HCT116 (cell line): ENCODE results near the gene CD93. TPM values are rescaled to one million over a fixed set of nuclear protein-coding genes. Genes with fewer than 3 reads are reported as not detected.

Experiments
- ATAC-seq: fragments of 200-7000 bp; cut with Tn5 transposase; 2 replicates; pipeline ENCODE4 v1.9.1; 2020; ENCODE audit warnings: mild to moderate bottlenecking, moderate library complexity
- BruUV-seq: library from RNA; stranded (reverse); fragments of 400-500 nt; replicated peaks from 2 replicates; lab custom pipeline; 2021; lab: Mats Ljungman, UMichigan
- CTCF ChIA-PET: fragments of 300-600 bp; sonication (Branson Sonifier 250); formaldehyde crosslinking; loops from one replicate; lab custom pipeline; 2021; ENCODE audit warnings: antibody characterized with exemption; lab: Charles Lee
- POLR2A ChIA-PET: fragments of 300-600, 350-600 bp; sonication (Branson Sonifier 250); formaldehyde crosslinking; loops from one replicate; lab custom pipeline; 2021; ENCODE audit warnings: antibody characterized with exemption; lab: Charles Lee
- RAD21 ChIA-PET, 2 experiments: fragments of 300-600 bp; sonication (Branson Sonifier 250); formaldehyde crosslinking; loops; one replicate each; lab custom pipeline; 2023; ENCODE audit warnings: low total read pairs in 2 of 2; ENCODE audit not compliant: uncharacterized antibody in 2 of 2, unreplicated experiment in 2 of 2, low non-redundant PET in 1 of 2; lab: Charles Lee
- DNase-seq: peaks from one replicate; pipeline ENCODE4 v3.0.0-alpha.2; 2010; ENCODE audit warnings: low read depth, low spot score
- H2AFZ ChIP-seq: fragments of 200-600 bp; shearing (Covaris generic), sonication (generic); 2 replicates; pipeline ENCODE4 v1.6.1; 2017; ENCODE audit warnings: low read depth, mixed run types, mixed read lengths, antibody characterized with exemption, low read length; ENCODE audit not compliant: poor library complexity, severe bottlenecking
- H3K27ac ChIP-seq: 2 replicates; pipeline ENCODE4 v1.5.1; 2012; ENCODE audit warnings: low read depth, low read length
- H3K27me3 ChIP-seq: fragments of 200-600 bp; sonication (generic); 2 replicates; pipeline ENCODE4 v1.6.1; 2016; ENCODE audit warnings: mixed run types, low read length, mixed read lengths; ENCODE audit not compliant: insufficient read depth
- H3K36me3 ChIP-seq, 2 experiments: fragments of 200-500 bp in 1 of 2; fragments of 200-600 bp in 1 of 2; sonication (Bioruptor generic) in 1 of 2; sonication (generic) in 1 of 2; 2 replicates each; pipeline versions ENCODE4 v1.5.1 to v1.6.1; 2014 to 2016; ENCODE audit warnings: low read length in 2 of 2, inconsistent platforms in 1 of 2, mixed read lengths in 1 of 2, mixed run types in 1 of 2; ENCODE audit not compliant: insufficient read depth in 2 of 2, control insufficient read depth in 1 of 2
- H3K4me1 ChIP-seq, 2 experiments: fragments of 200-600 bp in 1 of 2; sonication (generic) in 1 of 2; 2 replicates each; pipeline versions ENCODE4 v1.5.1 to v1.6.1; 2012 to 2017; ENCODE audit warnings: low read length in 2 of 2, inconsistent platforms in 1 of 2, mild to moderate bottlenecking in 1 of 2, mixed read lengths in 1 of 2, mixed run types in 1 of 2, moderate library complexity in 1 of 2; ENCODE audit not compliant: insufficient read depth in 2 of 2, control insufficient read depth in 1 of 2
- H3K4me2 ChIP-seq: fragments of 200-600 bp; sonication (generic); 2 replicates; pipeline ENCODE4 v1.6.1; 2017; ENCODE audit warnings: mixed run types, low read length, mixed read lengths
- H3K4me3 ChIP-seq, 2 experiments: fragments of 200-600 bp in 1 of 2; sonication (generic) in 1 of 2; replicated peaks in 1 of 2; 2 replicates each; pipeline ENCODE4 v1.5.1; 2011 to 2016; ENCODE audit warnings: low read length in 2 of 2, control low read depth in 1 of 2, low read depth in 1 of 2, mild to moderate bottlenecking in 1 of 2, mixed read lengths in 1 of 2, mixed run types in 1 of 2
- H3K79me2 ChIP-seq: fragments of 200-600 bp; sonication (generic); 2 replicates; pipeline ENCODE4 v1.6.1; 2017; ENCODE audit warnings: mild to moderate bottlenecking, mixed run types, low read length, moderate library complexity, mixed read lengths; ENCODE audit not compliant: insufficient read depth
- H3K9ac ChIP-seq: fragments of 200-600 bp; sonication (generic); 2 replicates; pipeline ENCODE4 v1.6.1; 2016; ENCODE audit warnings: low read length, mixed read lengths
- H3K9me2 ChIP-seq: fragments of 200-600 bp; sonication (generic), shearing (Covaris generic); 2 replicates; pipeline ENCODE4 v1.6.1; 2017; ENCODE audit warnings: mixed run types, mild to moderate bottlenecking, moderate library complexity; ENCODE audit not compliant: insufficient read depth
- H3K9me3 ChIP-seq, 2 experiments: fragments of 200-500 bp in 1 of 2; fragments of 200-600 bp in 1 of 2; sonication (Bioruptor generic) in 1 of 2; sonication (generic) in 1 of 2; 2 replicates each; pipeline ENCODE4 v1.6.1; 2014 to 2017; ENCODE audit warnings: low read length in 2 of 2, mixed read lengths in 2 of 2, inconsistent platforms in 1 of 2, low read depth in 1 of 2, mild to moderate bottlenecking in 1 of 2, mixed run types in 1 of 2, moderate library complexity in 1 of 2; ENCODE audit not compliant: control insufficient read depth in 1 of 2, insufficient read depth in 1 of 2
- H4K20me1 ChIP-seq: fragments of 200-600 bp; sonication (generic), shearing (Covaris generic); 2 replicates; pipeline ENCODE4 v1.6.1; 2017; ENCODE audit warnings: mixed run types, mild to moderate bottlenecking, moderate library complexity; ENCODE audit not compliant: insufficient read depth
- CEBPB ChIP-seq: IDR thresholded peaks from 2 replicates; pipeline ENCODE4 v1.6.1; 2012; ENCODE audit warnings: low read depth
- EGR1 ChIP-seq: IDR thresholded peaks from 2 replicates; pipeline ENCODE4 v1.6.1; 2012; ENCODE audit warnings: low read depth
- EZH2 ChIP-seq: fragments of 200-600 bp; sonication (generic); IDR thresholded peaks from 2 replicates; pipeline ENCODE4 v1.6.1; 2017; ENCODE audit warnings: antibody characterized with exemption, mixed run types
- FOSL1 ChIP-seq: IDR thresholded peaks from 2 replicates; pipeline ENCODE4 v1.6.1; 2012; ENCODE audit warnings: low read depth
- POLR2A ChIP-seq: IDR thresholded peaks from 2 replicates; pipeline ENCODE4 v1.7.0; 2011; ENCODE audit warnings: borderline replicate concordance; ENCODE audit not compliant: insufficient read depth, insufficient read length; ENCODE audit errors: extremely low read depth
- SIN3A ChIP-seq: IDR thresholded peaks from 2 replicates; pipeline ENCODE4 v1.6.1; 2012; ENCODE audit warnings: low read depth
- SRF ChIP-seq: IDR thresholded peaks from 2 replicates; pipeline ENCODE4 v1.6.1; 2012; ENCODE audit warnings: low read depth
- TCF7L2 ChIP-seq: IDR thresholded peaks from 2 replicates; pipeline ENCODE4 v1.7.0; 2011; ENCODE audit warnings: borderline replicate concordance, inconsistent platforms; ENCODE audit not compliant: insufficient read depth, insufficient read length; ENCODE audit errors: extremely low read depth
- ZFX ChIP-seq: fragments of 450-650 bp; IDR thresholded peaks from 2 replicates; pipeline ENCODE4 v1.6.1; 2017
- intact Hi-C: fragments of 100-400 bp; cut with micrococcal nuclease; formaldehyde crosslinking; loops from 2 replicates; pipeline ENCODE4 v1.10.0; 2022
- total RNA-seq: library from RNA; stranded (reverse); gene quantifications from one replicate; pipeline ENCODE4 v1.2.1, GENCODE V29; 2021; ENCODE audit not compliant: unreplicated experiment
- TF ChIP-seq, protein P1 (sequence below): IDR thresholded peaks from 2 replicates; pipeline ENCODE4 v1.6.1; 2012; ENCODE audit warnings: low read depth
- TF ChIP-seq, protein P2 (sequence below): IDR thresholded peaks from 2 replicates; pipeline ENCODE4 v1.6.1; 2011; ENCODE audit warnings: mild to moderate bottlenecking, low read length, moderate library complexity; ENCODE audit not compliant: insufficient replicate concordance; ENCODE audit errors: extremely low read depth

CD93 gene
- total RNA-seq, 1 experiment from 2014 or later: 0.07 TPM

DNA sequence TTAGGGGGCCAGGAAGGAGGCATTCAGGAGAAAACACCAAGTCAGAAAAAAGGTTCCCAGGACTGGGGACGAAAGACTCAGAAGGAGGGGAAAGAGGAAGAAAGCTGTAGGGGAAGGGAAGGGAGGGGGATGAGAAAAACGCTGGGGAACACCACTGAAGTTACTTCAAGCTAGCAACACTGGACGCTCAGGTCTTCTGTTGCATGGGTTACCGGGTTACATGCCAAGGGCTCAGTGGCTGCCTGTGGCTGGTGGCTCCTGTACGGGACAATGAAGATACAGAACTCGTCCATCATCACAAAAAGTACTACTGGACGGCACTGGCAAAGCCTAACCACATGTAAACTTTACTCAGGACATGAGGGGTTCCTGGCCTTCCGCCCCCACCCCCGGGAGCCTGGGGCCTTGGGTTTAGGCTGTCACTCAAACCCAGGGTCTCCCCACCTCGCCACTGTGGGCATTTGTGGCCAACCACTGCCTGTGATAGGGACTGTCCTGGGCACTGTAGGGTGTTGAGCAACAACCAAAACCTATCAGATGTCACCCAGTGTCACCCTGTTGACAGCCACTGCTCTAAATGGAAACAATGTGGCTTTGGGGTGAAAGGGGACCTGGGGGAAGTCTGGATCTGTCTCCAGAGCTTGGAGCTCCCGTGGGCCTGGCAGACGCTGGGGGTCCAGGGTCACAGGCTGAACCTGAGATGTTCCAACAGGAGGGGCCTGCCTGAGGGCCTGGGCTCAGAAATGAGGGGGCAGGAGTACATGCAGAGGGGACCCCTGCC is 40.3 kb upstream of the CD93 start:
- no TSS peak for BruUV-seq
- no peaks in the 10 kb centered on the region for H3K9me2 ChIP-seq
- no peak overlapping the region for H3K27ac ChIP-seq
- H3K36me3 ChIP-seq: no peaks in the 10 kb centered on the region
- ATAC-seq: no peak
- H3K9ac ChIP-seq: no peak overlapping the region
- no peaks in the 10 kb centered on the region for H3K79me2 ChIP-seq
- ChIA-PET POLR2A (no interaction called here), RAD21 (no interaction called here), CTCF (no interaction called here)
- H4K20me1 ChIP-seq: no peaks in the 10 kb centered on the region
- no peaks in the 10 kb centered on the region; a peak in 1 of 4 replicates for H3K4me1 ChIP-seq
- no peak overlapping the region for H3K4me2 ChIP-seq
- H3K4me3 ChIP-seq: no peak overlapping the region
- no peak overlapping the region for H2AFZ ChIP-seq
- TF ChIP-seq FOSL1: no peak
- no peak for TF ChIP-seq SRF
- TF ChIP-seq EZH2: no peak
- TF ChIP-seq, protein P1, sequence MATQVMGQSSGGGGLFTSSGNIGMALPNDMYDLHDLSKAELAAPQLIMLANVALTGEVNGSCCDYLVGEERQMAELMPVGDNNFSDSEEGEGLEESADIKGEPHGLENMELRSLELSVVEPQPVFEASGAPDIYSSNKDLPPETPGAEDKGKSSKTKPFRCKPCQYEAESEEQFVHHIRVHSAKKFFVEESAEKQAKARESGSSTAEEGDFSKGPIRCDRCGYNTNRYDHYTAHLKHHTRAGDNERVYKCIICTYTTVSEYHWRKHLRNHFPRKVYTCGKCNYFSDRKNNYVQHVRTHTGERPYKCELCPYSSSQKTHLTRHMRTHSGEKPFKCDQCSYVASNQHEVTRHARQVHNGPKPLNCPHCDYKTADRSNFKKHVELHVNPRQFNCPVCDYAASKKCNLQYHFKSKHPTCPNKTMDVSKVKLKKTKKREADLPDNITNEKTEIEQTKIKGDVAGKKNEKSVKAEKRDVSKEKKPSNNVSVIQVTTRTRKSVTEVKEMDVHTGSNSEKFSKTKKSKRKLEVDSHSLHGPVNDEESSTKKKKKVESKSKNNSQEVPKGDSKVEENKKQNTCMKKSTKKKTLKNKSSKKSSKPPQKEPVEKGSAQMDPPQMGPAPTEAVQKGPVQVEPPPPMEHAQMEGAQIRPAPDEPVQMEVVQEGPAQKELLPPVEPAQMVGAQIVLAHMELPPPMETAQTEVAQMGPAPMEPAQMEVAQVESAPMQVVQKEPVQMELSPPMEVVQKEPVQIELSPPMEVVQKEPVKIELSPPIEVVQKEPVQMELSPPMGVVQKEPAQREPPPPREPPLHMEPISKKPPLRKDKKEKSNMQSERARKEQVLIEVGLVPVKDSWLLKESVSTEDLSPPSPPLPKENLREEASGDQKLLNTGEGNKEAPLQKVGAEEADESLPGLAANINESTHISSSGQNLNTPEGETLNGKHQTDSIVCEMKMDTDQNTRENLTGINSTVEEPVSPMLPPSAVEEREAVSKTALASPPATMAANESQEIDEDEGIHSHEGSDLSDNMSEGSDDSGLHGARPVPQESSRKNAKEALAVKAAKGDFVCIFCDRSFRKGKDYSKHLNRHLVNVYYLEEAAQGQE: no peak
- TF ChIP-seq CEBPB: no peak
- no peak for TF ChIP-seq ZFX
- no peak for TF ChIP-seq TCF7L2
- TF ChIP-seq POLR2A: no peak
- TF ChIP-seq SIN3A: no peak
- TF ChIP-seq EGR1: no peak
- TF ChIP-seq, protein P2, sequence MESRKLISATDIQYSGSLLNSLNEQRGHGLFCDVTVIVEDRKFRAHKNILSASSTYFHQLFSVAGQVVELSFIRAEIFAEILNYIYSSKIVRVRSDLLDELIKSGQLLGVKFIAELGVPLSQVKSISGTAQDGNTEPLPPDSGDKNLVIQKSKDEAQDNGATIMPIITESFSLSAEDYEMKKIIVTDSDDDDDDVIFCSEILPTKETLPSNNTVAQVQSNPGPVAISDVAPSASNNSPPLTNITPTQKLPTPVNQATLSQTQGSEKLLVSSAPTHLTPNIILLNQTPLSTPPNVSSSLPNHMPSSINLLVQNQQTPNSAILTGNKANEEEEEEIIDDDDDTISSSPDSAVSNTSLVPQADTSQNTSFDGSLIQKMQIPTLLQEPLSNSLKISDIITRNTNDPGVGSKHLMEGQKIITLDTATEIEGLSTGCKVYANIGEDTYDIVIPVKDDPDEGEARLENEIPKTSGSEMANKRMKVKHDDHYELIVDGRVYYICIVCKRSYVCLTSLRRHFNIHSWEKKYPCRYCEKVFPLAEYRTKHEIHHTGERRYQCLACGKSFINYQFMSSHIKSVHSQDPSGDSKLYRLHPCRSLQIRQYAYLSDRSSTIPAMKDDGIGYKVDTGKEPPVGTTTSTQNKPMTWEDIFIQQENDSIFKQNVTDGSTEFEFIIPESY: no peak
- no peaks in the 10 kb centered on the region for H3K9me3 ChIP-seq
- no peak for DNase-seq
- no peaks in the 10 kb centered on the region for H3K27me3 ChIP-seq
- intact Hi-C loops: no loop called here
